Right ventricle myocardium superior (tissue), 1 donor: ENCODE measurements around the gene P2RX1. TPM values are rescaled to one million over a fixed set of nuclear protein-coding genes. Genes with fewer than 3 reads are reported as not detected.
A peak's percentile ranks its signal among the peaks of the same experiment; 100 is the strongest.

Experiments used
- ATAC-seq: fragments of 200-7000 bp; cut with Tn5 transposase; one replicate; pipeline ENCODE4 v1.9.1; 2020; ENCODE audit warnings: mild to moderate bottlenecking; ENCODE audit not compliant: poor library complexity
- DNase-seq: peaks from one replicate; pipeline ENCODE4 v3.0.0-alpha.2; 2020
- intact Hi-C: fragments of 100-400 bp; cut with DNase I; formaldehyde crosslinking; loops from one replicate; pipeline ENCODE4 v1.11.2; 2022
- total RNA-seq: library from RNA; stranded (reverse); fragmentation: NEBNext Ultra II Directional; extraction: Animal tissue kit (Norgen Biotek cat#: 25700); gene quantifications from one replicate; pipeline ENCODE4 v1.2.1, GENCODE V29; 2021
- donor health status: DM: no; HTN: yes; CAD: no; lungs with severe emphysema.

P2RX1 gene
- total RNA-seq, 1 donor from 2014 or later, result 0.08 TPM

- intact Hi-C loops, result no loop called here
- peak; percentile 95 for DNase-seq
- ATAC-seq, result peak; percentile 90
These were observed 23.1 kb downstream of the P2RX1 start, which contains the start of gene CAMKK1 for GRCh38 chr17:3893003-3893719. Gene CAMKK1 (minus strand): TSS chr17:3893053. CDS start chr17:3885687, 7,366 bp downstream.

DNA sequence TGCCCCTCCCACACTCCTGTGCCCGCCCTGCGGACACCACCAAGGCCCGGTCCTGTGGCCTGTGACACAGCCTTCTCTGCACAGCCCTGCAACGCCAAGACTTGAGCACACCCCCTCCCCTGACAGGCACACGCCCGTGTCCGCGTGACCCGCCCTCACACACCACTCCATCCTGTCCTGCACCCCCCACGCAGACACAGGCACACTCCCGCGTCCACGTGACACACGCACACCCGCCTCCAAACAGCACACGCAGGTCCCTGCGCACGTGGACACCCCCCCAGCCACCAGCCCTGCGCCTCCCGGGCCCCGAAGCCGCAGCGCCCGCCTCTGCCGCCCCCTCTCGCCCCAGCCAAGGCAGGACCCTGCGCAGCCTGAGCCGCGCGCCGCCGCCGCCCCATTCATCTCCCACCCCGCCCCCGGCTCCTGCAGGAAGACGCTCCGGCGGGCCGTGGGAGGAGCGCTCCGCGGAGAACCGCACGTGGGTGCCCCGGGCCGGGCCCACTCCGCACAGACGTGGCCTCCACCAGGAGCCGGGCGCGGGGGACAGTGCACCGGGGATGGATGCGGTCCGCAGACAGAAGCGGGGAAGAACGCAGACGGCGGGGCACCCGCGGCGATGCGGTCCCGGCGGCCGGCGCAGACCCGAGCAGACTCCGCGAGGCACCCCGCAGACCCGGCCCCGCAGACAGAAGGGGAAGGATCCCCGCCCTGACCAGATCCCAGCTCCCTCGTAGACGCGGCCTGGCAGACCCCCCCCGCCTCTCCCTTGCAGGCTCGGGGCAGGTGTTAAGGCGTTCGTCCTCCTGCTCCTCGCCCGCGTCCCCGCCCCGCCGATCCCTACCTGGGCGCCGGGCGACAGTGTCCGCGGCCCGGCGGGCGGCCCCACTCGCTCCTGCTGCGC, 23.9 kb downstream of the P2RX1 start:
- intact Hi-C loops, result no loop called here
- peak; percentile 85 for DNase-seq
- peak; percentile 27 for ATAC-seq

DNA sequence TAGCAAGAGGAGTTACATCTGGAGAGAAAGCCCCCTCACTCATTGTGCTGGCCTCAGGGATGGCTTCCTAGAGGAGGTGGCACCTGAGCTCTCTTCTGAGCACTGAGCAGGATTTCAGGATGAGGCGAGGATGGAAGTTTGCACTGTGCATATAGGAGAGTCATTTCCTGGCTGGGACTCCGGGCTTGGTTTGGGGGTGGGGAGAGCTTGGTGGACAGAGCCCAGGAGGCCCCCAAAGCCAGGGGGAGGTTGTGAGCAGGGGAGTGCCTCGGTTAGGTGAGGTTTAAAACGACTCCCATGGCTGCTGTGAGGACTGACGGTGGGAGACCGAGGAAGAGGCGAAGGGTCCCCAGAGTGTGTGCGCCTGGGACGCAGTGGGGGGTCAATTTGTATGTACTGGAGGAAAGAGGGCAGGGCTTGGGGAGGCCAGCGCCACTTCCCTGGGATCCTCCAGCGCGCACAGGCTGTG, 24.6 kb downstream of the P2RX1 start:
- ATAC-seq (no peak), DNase-seq (no peak)
- intact Hi-C loops, result no loop called here

- DNase-seq (no peak), ATAC-seq (no peak)
- intact Hi-C loops, result no loop called here
These were observed 25.4 kb downstream of the P2RX1 start for GRCh38 chr17:3890878-3891219.

- no peak for ATAC-seq
- peak; percentile 75 for DNase-seq
- intact Hi-C loops, result no loop called here
These were observed 26.0 kb downstream of the P2RX1 start for GRCh38 chr17:3890082-3890877.

DNA sequence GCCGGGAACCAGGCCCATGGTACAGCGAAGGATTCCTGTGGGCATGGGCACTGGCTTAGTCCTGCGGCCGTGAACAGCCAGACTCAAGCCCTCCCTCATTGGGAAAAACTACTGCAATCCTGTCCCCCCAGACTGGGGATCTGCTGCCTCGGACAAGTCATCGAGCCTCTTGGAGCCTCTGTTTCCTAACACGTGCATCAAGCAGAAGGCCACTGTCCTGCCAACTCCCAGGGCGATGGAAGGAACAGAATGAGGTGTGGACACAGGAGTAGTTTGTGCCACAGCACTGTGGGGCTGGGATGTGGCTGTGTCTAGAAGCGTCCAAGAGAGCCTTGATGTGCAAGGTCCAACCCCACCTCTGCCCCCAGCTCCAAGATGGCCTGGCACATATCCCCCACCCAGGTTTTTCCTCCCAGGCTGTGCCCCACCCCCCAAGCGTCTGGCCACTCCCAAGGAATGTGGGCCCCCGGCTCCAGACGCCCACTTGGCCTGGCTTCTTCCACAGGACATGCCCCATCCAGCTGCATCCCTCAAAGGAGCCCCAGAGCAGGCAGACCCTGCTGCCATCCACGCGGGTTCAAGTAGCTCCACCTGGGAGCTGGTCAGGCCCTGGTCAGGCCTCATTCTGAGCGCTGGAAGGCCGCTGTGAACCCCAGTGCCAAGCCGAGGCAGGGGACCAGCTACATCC, 26.8 kb downstream of the P2RX1 start:
- ATAC-seq, result no peak
- intact Hi-C loops, result no loop called here
- no peak for DNase-seq

GRCh38 chr17:3888343-3889171, 27.7 kb downstream of the P2RX1 start:
- ATAC-seq (peak; percentile 36), DNase-seq (peak; percentile 85)
- intact Hi-C loops, result no loop called here

DNA sequence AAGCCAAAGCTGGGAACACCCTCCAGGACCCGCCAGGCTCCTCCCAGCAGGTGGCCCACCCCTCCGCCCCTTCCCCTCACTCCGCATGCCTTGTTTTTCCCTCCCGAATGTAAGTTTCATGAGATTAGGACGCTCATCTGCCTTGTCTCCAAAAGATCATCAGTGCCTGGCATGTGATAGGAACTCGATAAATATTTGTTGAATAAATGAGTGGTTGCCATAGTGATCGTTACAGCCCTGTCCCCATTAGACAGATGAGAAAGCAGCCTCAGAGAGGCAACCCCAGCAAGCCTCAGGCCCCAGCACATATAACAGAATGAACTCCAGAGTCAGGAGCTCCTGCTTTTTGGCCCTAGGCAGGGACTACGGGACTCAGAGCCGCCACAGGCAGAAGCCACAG, 28.5 kb downstream of the P2RX1 start:
- ATAC-seq (no peak), DNase-seq (no peak)
- intact Hi-C loops, result no loop called here

DNA sequence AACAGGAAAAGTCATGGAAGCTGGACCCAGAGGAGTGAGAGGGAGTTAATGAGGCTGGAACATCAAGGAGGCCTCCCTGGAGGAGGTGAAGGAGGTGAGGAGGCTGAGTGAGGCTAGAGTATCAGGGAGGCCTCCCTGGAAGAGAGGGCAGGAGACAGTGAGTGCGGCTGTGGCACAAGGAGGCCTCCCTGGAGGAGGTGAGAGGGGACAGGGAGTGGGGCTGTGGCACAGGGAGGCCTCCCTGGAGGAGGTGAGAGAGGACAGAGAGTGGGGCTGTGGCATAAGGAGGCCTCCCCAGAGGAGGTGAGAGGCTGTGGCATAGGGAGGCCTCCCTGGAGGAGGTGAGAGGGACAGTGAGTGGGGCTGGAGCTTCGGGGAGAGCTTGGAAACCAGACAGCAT, 28.9 kb downstream of the P2RX1 start:
- intact Hi-C loops, result no loop called here
- DNase-seq (no peak), ATAC-seq (no peak)

DNA sequence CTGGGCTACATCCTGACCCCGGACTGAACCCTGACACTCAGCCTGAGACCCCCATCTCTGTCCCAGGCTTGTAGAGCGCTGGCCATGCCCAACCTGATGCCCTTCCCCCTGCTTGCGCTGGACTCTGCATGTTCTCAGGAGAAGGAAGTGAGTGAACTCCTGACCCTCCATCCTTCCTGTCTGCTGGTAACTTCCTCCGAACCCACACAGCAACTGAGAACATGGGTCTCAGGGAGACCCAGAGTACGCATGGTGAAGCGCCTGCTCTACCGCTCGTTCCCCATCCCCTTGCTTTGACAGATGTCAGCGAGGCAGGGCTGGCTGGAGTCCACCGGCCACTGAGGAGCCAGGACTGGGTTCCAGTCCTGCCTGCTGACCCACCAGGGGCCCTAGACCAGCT, 29.5 kb downstream of the P2RX1 start:
- intact Hi-C loops, result no loop called here
- DNase-seq (peak; percentile 66), ATAC-seq (peak; percentile 19)

GRCh38 chr17:3885970-3886369, 30.3 kb downstream of the P2RX1 start:
- intact Hi-C loops, result no loop called here
- DNase-seq (no peak), ATAC-seq (no peak)

DNA sequence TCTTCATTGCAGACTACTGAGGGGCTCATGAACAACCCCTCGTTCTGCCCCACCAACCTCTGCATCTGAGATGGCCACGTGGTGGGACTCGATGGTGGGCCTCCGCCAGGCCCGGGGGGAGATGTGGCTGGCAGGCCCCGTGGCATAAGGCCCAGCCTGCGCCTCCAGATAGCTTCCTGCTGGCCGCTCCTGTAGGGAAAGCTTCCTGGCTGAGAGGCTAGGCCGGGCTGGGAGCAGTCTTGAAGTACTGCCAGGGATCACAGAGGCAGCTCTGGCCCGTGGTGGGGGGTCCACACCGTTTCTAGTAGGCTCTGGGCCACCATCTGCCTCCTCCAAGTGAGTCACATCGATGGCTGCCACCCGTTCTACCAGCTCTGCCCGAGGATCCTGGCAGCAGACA, 31.0 kb downstream of the P2RX1 start:
- DNase-seq, result no peak
- intact Hi-C loops, result no loop called here
- ATAC-seq, result no peak

- ATAC-seq (no peak), DNase-seq (no peak)
- intact Hi-C loops, result no loop called here
These were observed 32.1 kb downstream of the P2RX1 start for GRCh38 chr17:3884188-3884587.

GRCh38 chr17:3882276-3882675, 34.0 kb downstream of the P2RX1 start:
- intact Hi-C loops, result no loop called here
- DNase-seq (no peak), ATAC-seq (no peak)

DNA sequence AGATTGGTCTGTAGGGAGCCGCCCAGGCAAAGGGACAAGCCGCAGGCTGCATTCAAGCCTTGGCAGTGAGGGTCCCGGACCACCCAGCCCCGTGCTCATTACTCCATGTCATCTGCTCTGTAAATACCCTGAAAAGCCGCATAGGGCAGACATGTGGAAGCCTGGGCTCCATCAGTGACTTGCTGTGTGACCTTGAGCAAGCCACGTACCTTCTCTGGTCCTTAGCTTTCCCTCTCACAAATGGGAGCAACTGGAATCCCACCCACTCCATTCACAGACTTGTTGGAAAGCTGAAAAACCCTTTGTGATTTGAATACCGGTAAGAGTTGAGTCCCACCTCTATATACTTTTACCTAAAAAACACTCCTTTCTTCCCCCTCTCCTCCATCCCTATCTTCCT, 35.3 kb downstream of the P2RX1 start:
- DNase-seq, result no peak
- ATAC-seq, result no peak
- intact Hi-C loops, result no loop called here

- peak; percentile 51 for ATAC-seq
- no peak for DNase-seq
- intact Hi-C loops, result no loop called here
These were observed 36.5 kb downstream of the P2RX1 start for GRCh38 chr17:3879591-3880417.

DNA sequence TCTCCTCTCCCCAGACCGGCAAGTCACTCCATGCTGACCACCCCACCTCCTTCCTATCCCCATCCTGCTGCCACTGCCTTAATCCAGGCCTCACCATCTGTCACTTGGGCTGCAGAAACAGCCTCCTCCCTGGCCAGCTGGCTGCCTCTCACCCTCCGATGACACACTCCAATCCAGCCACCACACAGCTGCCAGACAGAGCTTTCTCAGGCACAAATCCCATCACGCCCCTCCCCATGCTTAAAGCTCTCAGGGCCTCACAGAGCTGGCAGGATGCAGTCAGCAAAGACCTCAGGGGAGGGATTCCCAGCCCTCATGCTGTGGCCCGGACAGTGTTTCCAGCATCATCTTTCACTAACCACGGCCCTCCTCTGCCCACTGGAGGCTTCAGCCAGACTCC, 37.1 kb downstream of the P2RX1 start:
- DNase-seq (peak; percentile 59), ATAC-seq (peak; percentile 66)
- intact Hi-C loops, result no loop called here
